Gastrocnemius medialis (tissue), 4 donors: Measurements from ENCODE around the gene TCF12.

Source experiments
- POLR2A ChIP-seq, 2 donors: fragments of 450-650 bp; IDR thresholded peaks; one replicate each; pipeline ENCODE4 v1.6.1; 2017; ENCODE audit warnings: antibody characterized with exemption in 2 of 2, mild to moderate bottlenecking in 2 of 2, moderate library complexity in 2 of 2
- TF ChIP-seq, protein P1 (sequence below), 5 experiments: fragments of 450-650 bp in 3 of 5; fragments of 200-600 bp in 2 of 5; sonication (generic) in 2 of 5; IDR thresholded peaks in 4 of 5; conservative IDR thresholded peaks in 1 of 5; 1 replicate in 4 of 5; 2 replicates in 1 of 5; pipeline ENCODE4 v1.5.1; 2016 to 2019; ENCODE audit warnings: antibody characterized with exemption in 5 of 5, mild to moderate bottlenecking in 3 of 5, moderate library complexity in 3 of 5

DNA sequence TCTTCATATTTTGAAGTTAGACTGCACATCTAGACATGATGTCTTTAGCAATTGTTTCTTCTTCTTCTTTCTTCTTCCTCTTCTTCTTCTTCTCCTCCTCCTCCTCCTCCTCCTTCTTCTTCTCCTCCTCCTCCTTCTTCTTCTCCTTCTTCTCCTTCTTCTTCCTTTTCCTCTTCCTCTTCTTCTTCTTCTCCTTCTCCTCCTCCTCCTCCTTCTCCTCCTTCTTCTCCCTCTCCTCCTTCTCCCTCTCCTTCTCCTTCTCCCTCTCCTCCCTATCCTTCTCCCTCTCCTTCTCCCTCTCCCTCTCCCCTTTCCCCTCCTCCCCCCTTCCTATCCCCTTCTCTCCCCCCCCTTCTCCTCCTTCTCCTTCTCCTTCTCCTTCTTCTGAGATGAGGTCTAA, 21.9 kb downstream of the TCF12 start:
- TF ChIP-seq, protein P1, sequence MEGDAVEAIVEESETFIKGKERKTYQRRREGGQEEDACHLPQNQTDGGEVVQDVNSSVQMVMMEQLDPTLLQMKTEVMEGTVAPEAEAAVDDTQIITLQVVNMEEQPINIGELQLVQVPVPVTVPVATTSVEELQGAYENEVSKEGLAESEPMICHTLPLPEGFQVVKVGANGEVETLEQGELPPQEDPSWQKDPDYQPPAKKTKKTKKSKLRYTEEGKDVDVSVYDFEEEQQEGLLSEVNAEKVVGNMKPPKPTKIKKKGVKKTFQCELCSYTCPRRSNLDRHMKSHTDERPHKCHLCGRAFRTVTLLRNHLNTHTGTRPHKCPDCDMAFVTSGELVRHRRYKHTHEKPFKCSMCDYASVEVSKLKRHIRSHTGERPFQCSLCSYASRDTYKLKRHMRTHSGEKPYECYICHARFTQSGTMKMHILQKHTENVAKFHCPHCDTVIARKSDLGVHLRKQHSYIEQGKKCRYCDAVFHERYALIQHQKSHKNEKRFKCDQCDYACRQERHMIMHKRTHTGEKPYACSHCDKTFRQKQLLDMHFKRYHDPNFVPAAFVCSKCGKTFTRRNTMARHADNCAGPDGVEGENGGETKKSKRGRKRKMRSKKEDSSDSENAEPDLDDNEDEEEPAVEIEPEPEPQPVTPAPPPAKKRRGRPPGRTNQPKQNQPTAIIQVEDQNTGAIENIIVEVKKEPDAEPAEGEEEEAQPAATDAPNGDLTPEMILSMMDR (IDR thresholded peaks at IDR 0.05 in 4 of 5, conservative IDR thresholded peaks at IDR 0.05 in 1 of 5), result no peak
- TF ChIP-seq POLR2A (IDR thresholded peaks at IDR 0.05), result no peak
